Measurements from ENCODE around the gene LCOR. TPM values are rescaled to one million over a fixed set of nuclear protein-coding genes. Genes with fewer than 3 reads are reported as not detected.
"Not testable (repeated sequence)": the region's sequence is repeated elsewhere in the genome, so short reads cannot be mapped to it uniquely, and the experiment has no call there.

Gene LCOR
- total RNA-seq, 1 donor from 2014 or later: 50.1 TPM

DNA sequence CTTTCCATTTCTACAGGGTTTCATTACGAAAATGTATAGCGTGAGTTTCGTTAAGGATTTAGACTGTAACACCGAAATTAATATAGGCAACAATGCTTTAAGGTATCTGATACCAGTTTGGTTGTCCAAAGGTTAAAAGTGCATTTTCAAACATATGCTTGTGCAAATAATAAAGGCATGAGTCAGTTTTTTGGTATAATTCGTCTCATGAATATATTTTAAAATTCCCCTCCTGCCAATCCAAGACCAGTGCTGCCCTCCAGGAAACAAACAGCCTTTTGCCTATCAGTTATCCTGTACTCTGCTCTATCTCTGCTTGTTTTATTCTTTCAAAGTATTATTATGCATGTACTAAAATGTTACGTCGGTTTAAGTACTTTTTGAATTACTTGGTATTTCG is 2.0 kb downstream of the LCOR start:
- ATAC-seq (no peak), DNase-seq (ENCODE audit: low spot score) (no peak)
- intact Hi-C loops (cut with DNase I): loop anchor here (10.0 kb wide), 1 partner anchor 439 kb away; no protein-coding TSS in a partner anchor

DNA sequence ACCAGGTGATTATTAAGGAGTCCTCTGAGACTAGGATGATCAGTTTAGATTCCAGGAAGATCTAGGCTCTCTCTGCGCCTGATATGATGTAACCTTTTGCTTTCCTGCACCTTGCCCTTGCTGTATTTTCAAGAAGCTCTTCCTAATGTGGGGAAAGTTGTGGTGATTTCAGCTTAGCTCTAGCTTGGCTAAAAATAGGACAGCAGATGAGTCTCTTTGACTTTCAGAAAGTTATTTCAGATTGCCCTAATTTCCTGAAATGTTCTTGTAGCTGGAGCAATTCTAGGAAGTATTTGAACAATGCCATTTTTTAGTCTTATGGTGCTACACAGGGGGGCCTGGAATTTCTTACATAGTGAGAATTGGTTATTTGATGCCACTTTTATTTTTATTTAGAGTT is 3.8 kb downstream of the LCOR start:
- intact Hi-C loops (cut with DNase I): loop anchor here (10.0 kb wide), 1 partner anchor 441 kb away; no protein-coding TSS in a partner anchor
- DNase-seq (ENCODE audit: low spot score): no peak
- no peak for ATAC-seq

DNA sequence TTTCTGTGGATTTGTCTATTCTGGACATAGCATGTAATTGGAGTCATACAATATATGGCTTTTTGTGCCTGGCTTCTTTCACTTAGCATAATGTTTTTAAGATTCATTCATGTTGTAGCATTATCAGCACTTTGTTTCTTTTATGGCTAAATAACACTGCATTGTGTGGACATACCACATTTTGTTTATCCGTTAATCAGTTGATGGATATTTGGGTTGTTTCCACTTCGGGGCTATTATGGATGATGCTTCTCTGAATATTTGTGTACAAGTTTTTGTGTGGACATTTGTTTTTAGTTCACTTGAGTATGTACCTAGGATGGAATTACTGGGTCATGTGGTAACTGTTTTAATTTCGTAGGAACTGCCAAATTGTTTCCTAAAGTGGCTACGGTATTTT is 6.4 kb downstream of the LCOR start:
- intact Hi-C loops (cut with DNase I): loop anchor here (10.0 kb wide), 1 partner anchor 444 kb away; no protein-coding TSS in a partner anchor
- no peak for ATAC-seq
- no peak for DNase-seq (ENCODE audit: low spot score)

DNA sequence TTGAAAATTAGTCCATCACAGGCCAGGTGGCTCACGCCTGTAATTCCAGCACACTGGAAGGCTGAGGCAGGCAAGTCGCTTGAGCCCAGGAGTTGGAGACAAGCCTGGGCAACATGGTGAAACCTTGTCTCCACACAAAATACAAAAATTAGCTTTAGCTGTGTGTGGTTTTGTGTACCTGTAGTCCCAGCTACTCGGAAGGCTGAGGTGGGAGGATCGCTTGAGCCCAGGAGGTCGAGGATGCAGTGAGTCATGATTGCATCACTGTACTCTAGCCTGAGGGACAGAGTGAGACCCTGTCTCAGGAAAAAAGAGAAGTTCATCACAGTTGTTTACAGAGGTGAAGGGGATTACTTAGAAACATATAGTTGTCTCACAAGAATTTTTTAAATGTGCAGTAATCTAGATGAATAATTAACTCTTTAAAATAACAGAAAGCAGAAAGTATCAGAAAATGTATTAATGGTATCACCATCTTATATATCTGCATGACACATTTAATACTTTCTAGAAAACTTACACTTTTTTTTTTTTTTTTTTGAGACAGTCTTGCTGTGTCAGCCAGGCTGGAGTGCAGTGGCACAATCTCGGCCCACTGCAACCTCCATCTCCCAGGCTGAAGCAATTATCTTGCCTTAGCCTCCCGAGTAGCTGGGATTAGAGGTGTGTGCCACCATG is 8.9 kb downstream of the LCOR start:
- no peak for ATAC-seq
- no peak for DNase-seq (ENCODE audit: low spot score)
- intact Hi-C loops (cut with DNase I): no loop called here

DNA sequence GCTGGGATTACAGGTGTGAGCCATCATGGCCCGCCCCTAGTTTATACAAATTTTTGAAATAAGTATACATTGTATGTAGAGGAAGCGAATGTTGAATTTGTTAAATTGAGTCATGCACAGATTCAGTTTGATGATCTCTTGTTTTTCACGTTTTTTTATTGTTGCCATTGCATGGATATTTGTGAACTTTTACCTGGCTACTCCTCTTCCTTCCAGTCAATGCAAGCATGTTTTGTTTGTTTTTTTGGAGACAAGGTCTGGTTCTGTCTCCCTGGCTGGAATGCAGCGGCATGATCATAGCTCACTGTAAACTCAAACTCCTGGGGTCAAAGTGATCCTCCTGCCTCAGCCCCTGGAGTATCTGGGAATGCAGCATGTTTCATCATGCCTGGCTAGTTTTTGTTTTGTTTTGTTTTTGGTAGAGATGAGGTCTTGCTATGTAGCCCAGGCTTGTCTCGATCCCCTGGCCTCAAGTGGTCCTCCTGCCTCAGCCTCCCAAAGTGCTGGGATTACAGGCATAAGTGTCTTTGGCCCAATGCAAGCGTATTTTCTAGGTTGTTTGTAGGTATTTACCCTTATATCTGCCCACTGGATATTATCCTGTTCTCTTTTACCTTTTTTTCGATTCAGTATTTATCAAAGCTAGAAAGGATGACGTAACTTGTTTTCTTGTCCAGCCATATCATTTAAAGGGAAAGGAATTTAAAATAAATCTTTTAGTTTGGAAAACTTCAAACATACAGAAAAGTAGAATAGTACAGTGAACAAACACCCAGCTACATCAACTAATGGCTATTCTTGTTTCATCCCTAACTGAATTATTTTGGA is 11.0 kb downstream of the LCOR start:
- DNase-seq (ENCODE audit: low spot score): no peak
- intact Hi-C loops (cut with DNase I): no loop called here
- ATAC-seq: no peak

DNA sequence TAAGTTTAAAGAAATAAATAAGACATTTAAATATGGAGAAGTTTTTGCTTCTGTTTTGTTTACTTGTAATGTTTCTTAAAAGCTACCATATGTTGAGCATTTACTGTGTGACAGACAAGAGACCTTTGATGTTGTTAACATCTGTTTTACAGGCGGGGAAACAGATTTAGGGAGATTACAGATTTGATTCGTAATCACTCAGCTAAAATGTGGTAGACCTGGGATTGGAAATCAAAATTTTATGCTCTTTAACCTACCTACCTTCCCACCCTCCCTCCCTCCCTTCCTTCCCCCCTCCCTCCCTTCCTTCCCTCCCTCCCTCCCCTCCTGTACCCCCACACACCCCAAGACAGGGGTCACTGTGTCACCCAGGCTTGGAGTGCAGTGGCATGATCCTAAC is 11.7 kb downstream of the LCOR start:
- intact Hi-C loops (cut with DNase I): no loop called here
- no peak for DNase-seq (ENCODE audit: low spot score)
- ATAC-seq: no peak

DNA sequence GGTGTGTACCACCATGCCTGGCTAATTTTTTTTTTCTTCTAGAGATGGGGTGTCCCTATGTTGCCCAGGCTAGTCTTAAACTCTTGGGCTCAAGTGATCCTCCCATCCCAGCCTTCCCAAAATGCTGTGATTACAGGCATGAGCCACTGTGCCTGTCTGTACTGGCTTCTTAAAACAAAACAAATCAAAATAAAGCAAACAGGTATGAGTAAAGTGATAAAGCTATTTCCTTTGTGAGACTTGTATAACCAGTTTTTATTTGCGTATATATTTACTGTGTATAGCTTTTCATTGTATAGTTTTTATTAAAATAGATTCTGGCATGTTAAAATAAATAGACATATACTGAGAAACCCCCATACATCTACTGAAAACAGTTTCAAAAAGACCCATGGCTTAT is 14.3 kb downstream of the LCOR start:
- intact Hi-C loops (cut with DNase I): no loop called here
- ATAC-seq: no peak
- DNase-seq (ENCODE audit: low spot score): no peak

DNA sequence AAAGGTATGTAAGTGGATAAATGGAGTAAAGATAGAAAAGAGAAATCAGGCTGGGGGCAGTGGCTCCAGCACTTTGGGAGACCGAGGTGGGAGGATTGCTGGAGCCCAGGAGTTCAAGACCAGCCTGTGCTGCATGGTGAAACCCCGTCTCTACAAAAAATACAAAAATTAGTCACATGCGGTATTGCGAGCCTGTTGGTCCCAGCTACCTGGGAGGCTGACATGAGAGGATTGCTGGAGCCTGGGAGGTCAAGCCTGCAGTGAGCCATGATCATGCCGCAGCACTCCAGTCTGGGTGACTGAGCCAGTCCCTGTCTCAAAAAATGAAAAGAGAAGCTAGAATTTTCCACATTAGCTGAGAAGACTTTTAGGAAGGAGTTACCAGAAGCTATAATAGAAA is 14.8 kb downstream of the LCOR start:
- no peak for DNase-seq (ENCODE audit: low spot score)
- intact Hi-C loops (cut with DNase I): no loop called here

DNA sequence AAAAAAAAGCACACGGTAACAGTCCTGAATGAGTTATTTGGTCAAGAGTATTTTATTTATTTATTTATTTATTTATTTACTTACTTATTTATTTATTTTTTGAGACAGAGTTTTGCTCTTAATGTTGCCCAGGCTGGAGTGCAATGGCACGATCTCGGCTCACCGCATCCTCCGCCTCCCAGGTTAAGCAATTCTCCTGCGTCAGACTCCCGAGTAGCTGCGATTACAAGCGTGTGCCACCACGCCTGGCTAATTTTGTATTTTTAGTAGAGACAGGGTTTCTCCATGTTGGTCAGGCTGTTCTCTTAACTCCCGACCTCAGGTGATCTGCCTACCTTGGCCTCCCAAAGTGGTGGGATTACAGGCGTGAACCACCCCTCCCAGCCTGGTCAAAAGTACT is 15.3 kb downstream of the LCOR start:
- intact Hi-C loops (cut with DNase I); DNase-seq (ENCODE audit: low spot score); ATAC-seq: not testable (repeated sequence)

More for the DNA sequence above, 14.8 kb downstream of the LCOR start:
- no peak for ATAC-seq

DNA sequence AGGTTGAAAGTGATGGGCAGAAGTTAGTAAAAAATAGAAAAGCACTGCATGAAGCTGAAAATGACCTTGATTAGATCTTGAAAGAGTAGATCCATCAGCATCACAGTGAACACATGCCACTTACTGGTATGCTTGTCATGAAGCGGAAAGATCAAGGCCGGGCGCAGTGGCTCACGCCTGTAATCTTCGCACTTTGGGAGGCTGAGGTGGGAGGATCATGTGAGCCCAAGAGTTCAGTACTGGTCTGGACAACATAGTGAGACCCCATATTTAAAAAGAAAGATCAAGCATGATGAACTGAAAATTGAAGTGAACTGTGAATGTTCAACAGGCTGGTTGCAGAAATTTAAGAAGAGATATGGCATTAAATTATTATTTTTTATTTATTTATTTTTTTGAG is 18.0 kb downstream of the LCOR start:
- DNase-seq (ENCODE audit: low spot score) (no peak), ATAC-seq (no peak)
- intact Hi-C loops (cut with DNase I): no loop called here

DNA sequence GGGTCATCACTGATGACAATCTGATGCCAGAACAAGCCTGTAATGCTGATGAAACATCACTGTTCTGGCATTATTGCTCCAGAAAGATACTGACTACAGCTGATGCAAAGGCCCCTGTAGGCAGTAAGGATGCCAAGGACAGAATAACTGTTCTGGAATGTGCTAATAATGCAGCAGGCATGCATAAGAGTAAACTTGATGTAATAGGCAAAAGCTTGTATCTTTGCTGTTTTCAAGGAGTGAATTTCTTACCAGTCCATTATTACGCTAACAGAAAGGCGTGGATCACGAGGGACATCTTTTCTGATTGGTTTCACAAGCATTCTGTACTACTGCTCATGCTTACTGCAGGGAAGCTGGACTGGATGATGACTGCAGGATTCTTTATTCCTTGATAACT is 18.7 kb downstream of the LCOR start:
- peak; percentile 49 for ATAC-seq

DNA sequence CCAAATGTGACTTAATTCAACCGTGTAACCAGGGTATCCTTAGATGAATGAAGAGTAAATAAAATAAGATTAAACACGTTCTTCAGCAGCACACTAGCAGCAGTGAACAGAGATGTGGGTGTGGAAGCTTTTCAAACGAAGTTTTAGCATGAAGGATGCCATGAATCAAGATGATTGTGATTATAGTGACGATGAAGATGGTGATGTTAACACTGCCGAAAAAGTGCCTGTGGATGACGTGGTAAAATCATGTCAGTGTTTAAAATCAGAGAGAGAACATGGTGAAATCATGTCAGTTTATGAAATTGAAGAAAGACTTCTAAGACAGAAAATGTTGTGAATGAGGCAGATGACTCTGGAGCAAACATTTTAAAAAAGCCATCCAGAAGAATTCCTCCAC is 19.2 kb downstream of the LCOR start:
- ATAC-seq (no peak), DNase-seq (ENCODE audit: low spot score) (no peak)
- intact Hi-C loops (cut with DNase I): no loop called here

More for the DNA sequence above, 18.7 kb downstream of the LCOR start:
- no peak for DNase-seq (ENCODE audit: low spot score)
- intact Hi-C loops (cut with DNase I): no loop called here

DNA sequence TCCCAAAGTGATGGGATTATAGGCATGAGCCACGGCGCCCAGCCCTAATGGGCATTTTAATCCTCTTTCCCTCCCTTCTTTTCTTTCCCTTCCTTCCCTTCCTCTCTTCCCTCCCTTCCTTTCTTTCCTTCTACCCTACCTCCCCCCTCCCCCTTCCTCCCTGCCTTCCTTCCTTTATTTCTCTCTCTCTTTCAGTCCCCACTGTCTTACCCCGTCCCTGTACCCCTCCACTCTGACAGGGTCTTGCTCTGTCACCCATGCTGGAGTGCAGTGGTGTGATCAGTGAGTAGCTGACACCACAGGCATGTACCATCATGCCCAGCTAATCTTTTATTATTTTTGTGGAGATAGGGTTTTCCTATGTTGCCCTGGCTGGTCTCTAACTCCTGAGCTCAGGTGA is 24.2 kb downstream of the LCOR start:
- DNase-seq (ENCODE audit: low spot score) (no peak), ATAC-seq (no peak)
- intact Hi-C loops (cut with DNase I): no loop called here

DNA sequence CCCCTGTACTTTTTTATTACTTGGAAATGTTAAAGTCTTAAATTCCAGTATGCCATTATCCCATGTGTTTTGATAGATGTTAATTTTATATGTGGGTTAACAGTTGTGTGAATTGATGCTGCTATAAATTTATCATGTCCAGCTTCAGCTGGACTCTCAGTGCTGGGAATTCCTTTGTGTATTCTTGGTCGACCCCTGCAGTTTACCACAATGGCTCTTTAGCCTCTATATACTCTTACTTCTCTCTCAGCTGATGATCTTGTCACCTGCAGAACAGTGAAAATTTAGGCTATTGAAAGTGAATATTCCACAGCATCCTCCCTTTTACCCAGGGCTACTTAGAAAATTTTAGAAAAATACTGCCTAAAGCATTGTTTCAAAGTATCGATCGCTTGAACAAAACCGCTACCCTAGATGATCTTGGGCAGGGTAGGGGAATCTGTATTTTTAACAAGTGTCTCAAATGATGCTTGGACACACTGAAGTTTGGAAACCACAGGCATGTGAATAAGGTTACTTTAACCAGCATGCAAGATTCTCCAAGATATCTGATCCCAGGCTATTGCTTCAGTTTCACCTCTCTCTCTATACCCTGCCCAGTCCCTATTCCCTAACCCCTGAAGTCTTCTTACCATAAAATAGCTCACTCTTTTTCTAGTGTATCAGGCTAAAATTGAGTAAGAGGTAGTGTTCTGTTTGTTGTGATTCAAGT is 25.4 kb downstream of the LCOR start:
- DNase-seq (ENCODE audit: low spot score) (no peak), ATAC-seq (no peak)
- intact Hi-C loops (cut with DNase I): no loop called here

DNA sequence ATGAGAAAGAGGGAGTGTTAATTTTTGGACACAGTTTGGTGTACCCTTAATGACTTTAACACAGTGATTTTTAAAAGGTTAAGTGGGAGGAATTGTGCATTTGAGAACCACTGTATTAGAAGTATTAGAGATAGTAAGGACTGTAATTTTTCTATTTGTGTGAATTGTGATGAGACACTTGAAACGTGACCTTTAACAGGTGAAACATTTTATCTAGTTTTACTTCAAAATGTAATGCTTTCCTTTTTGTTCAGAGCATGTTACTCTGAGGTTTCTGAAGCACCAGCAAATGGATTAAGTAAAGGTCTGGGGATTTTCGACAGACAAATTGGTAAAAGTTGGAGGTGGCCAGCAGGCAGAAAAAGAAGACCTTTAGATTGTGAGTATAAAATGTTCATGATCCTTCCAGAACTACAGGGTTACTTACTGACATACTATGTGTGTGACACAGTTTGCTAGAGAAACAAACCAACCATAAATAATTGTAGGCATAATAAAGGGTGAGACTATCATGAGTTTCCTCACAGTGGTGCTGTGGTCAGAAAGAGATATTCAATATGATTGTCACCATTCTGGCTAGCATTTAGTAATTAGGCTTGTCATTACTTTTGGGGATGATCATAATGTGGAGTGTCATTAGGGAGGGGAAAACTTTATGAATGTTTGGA is 26.1 kb downstream of the LCOR start:
- ATAC-seq (no peak), DNase-seq (ENCODE audit: low spot score) (no peak)
- intact Hi-C loops (cut with DNase I): no loop called here

DNA sequence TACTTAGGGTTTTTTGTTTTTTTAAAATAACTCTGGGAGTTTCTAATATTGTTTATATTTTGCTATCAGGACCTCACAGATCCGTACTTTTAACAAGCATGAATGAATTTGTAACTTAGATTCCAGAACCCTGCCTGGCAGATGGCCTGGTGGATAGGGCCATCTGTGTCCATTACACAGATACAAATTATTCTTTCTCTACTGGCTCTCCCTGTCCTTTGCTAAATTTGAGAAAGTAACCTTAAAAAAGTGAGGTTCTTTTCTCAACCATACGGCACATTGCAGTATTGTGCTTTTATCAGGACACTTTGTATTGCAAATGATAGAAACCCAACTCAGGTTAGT is 26.6 kb downstream of the LCOR start:
- ATAC-seq (no peak), DNase-seq (ENCODE audit: low spot score) (no peak)
- intact Hi-C loops (cut with DNase I): no loop called here

DNA sequence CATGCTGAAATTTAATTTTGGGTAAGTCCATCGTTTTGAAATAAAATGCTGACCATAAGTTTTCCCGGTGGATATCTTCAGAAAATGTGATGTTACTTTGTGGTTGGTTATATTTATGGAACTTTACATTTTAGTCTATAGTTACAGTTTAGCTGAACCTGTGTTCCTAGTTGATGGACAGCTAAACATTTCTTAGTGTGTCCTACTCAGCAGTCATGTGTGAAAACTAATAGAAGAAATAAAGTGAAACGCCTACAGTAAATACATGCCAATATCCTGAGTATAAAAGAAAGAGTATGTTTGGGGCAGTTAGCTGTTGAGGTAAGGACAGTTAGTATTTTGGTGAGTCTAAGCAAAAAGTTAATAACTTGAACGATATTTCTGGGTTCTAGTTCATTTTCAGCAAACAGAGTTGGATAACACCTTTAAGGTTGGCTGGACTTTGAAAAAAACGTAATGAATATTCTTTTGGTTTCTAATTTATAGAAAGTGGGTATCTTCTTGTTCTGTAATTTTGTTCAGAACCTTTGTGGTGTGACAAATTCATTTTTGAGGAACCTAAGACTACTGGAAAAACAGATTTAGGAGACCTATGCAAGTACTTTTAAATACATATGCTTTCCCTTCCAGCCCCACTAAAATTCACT is 28.7 kb downstream of the LCOR start:
- intact Hi-C loops (cut with DNase I): no loop called here
- ATAC-seq (no peak), DNase-seq (ENCODE audit: low spot score) (no peak)

DNA sequence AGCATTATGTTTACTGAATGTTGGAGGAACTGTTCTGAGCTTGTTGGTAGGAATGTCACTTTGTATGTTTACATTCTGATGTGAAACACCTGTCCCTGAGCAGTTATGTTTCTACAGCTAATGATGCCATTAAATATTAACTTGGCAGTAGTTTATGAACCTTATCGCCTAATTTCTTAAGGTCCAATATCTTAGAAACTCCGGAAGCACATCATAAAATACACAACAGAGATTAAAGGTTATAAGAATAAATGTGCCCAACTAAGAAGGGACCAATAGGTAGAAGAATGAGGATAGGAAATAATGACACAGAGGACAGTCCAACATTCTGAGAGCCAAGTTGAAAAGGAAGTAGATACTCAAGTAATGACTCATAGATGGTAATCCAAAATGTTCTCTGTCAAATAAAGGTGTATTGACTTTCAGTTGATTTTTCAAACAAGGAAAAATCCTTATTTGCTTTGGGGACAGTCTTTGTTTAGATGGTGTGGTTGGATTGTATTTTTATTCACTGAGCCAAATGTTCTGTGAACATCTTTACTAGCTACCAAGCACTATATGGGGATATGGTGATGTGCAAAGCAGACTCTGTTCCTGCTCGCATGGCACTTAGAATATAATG is 31.9 kb downstream of the LCOR start:
- ATAC-seq (no peak), DNase-seq (ENCODE audit: low spot score) (no peak)
- intact Hi-C loops (cut with DNase I): no loop called here

DNA sequence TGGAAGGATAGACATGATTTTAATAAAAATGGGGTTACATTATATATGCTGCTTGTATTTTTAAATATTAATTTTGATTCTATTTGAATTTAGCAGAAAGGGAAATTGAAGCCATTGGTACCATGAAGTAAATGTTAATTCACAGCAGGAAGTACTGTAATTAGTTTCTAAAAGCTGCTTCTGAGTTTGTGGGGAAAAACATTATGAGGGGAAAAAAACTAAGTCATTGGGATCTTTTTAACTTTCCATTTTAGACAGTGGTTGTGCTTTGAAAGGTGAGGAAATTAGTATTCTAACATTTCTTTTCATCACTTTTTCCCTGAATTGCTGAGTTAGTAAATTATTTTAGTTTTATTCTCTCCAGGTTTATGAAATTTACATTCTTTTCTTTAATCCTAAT is 41.0 kb downstream of the LCOR start:
- intact Hi-C loops (cut with DNase I): no loop called here
- ATAC-seq (no peak), DNase-seq (ENCODE audit: low spot score) (no peak)

All from sciatic nerve (tissue), 2 donors.